Stimulated activated CD4-positive, alpha-beta T cell treated with anti-CD3 and anti-CD28 coated beads, Interleukin-15, amount 100 ng/mL, for 48 hours (primary cell): Measurements from ENCODE around the gene H19.

Source experiments
- DNase-seq, 2 donors: peaks; one replicate each; pipeline ENCODE4 v3.0.0-alpha.2; 2020; ENCODE audit warnings: low read depth in 2 of 2

Gene H19

DNA sequence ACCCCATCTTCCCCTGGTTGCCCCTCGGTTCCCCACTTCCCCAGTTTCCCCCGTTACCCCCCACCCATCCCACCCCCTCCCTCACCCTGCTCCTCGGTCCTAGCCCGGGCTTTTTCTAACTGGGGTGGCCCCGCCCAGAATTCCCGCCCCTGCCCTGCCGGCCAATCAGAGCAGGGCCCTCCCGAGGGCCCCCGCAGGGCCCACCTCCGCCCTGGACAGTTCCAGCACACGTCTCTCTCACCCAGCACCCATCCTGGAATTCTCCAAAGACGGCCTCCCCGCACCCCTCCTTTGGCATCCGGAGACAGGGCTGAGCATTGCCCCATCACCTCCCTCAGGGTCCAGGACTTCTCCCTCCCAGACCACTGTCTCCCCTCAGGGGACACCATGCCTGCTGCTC is at the start of gene H19:
Gene H19, minus strand, starts transcription at position 88 of the 400 bp plus-strand sequence.
- no peak for DNase-seq

- no peak for DNase-seq
These were observed 44.3 kb upstream of the H19 start for GRCh38 chr11:2041963-2042362.

GRCh38 chr11:2041153-2041552 is 43.5 kb upstream of the H19 start:
- no peak for DNase-seq

- DNase-seq, result no peak
These were observed 41.6 kb upstream of the H19 start for GRCh38 chr11:2039198-2039759.

DNA sequence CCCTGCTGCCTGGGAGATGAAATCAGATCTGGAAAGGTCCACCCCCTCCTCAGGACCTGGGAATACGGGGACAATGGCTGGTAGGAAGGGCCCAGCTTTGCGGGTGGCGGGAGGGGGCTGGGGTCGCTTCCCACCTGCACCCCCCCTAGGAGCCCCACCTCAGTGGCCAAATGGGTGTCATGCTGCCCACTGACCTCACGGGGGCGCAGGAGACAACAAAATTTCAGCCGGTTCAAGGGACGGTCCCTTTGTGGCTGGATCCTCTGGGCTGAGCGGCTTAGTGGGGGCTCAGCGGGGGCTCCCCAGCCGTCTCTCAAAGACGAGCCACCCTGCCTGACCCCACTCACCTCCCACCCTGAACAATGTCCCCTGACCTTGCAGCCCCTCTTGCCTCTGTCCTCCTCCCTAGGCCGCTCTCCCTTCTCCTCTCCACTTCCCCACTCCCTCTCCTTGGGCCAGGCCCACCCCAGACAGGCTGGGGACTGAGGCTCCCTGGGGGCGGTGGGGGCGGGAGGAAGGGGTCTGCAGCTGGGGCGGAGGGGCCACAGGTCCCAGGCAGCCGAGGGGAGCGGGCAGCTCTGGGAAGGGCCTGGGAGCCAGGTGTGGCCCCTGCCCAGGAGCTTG is 39.3 kb upstream of the H19 start:
- no peak for DNase-seq

GRCh38 chr11:2035382-2035781 is 37.7 kb upstream of the H19 start:
- no peak for DNase-seq

GRCh38 chr11:2031058-2031457 is 33.4 kb upstream of the H19 start:
- DNase-seq, result no peak

DNA sequence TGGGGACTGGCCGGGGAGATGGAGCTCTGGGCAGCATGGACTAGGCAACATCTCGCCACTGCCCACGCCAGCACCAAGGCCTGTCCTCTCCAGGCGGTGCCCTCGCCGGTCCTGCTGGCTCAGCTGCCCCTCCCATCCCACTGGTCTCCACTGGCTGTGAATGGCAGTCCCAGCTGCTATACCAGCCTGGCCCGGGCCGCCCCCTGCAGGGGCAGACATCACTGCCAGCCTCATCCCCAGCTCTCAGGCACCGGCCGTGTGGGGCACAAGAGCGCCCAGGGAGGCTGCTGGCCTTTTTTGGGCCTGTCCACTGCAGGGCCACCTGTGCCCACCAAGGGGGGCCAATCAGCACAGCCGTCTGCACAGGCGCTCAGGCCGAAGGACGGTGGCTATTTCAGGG is 30.1 kb upstream of the H19 start:
- no peak for DNase-seq

GRCh38 chr11:2015025-2015424 is 17.4 kb upstream of the H19 start:
- DNase-seq, result no peak

GRCh38 chr11:2012440-2012839 is 14.8 kb upstream of the H19 start:
- no peak for DNase-seq

DNA sequence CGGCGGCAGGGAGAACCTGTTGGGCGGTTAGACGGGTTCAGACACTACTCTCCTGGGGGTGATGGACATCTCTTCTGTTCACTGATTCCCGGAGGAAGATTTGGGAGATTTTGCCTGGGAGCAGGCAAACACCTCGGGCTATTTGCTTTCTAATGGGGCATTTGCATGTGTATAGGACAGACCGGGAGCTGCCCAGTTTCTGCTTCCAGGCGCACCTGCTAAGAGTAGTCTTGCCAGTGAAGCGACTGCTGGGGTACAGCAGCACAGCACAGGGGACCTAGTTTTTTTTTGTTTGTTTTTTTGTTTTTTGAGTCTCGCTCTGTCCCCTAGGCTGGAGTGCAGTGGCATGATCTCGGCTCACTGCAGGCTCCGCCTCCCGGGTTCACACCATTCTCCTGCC is 6.8 kb upstream of the H19 start:
- no peak for DNase-seq

DNA sequence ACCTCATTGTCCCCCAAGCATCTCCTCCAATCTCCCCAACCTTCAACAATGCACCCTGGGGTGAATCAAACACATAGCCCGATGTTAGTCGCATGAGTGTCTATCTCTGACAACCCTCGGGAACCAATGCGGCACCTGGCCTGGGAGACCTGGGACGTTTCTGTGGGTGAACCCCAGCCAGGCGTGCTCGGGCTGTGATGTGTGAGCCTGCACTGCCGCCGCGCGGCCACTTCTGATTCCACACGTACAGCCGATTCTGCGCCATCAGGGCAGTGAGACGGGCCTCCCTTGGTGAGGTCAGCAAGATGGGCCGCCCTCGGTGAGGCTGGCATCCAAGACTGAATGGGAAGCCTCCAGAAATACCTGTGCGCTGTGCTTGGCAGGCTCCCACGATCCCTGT is 5.2 kb upstream of the H19 start:
- no peak for DNase-seq

GRCh38 chr11:2002042-2002776 is 4.6 kb upstream of the H19 start:
- DNase-seq, result no peak

DNA sequence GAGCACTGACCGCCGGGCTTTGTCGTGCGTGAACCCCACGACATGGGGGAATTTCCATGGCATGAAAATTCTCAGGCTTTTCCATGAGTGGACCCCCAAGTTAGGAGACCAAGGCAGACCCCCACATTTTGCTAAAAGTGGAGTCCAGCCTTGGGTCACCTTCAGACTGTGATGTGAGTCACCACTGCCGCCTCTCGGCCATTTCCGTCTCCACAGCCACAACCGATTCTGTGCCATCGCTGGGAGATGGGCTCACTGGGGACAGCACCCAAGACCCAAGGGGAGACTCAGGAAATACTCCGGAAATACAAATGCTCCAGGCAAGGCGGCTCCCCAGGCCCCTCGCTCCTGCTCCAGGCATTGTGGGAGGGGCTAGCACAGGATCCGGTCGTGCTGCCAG is 1.2 kb upstream of the H19 start:
- no peak for DNase-seq

GRCh38 chr11:1998290-1998689 is 648 bp upstream of the H19 start:
- no peak for DNase-seq

DNA sequence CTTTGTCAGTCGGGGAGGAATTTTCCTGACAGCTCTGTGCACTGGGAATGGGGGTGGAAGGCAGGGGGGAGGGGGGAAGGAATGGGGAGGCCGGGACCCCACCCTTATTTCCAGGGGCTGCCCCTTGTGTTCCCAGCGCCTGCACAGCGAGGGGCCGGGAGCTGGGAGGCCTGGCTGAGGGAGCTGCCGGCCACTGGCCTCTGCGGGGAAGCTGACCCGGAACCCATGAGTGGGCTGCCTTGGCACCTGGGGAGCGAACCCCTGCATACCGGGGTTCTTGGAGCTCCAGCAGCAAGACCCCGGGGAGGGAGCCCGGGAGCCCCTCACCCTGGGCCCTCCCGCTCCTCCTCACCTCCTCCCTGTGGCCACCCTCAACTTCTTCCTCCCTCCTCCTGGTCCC is 3.5 kb downstream of the H19 start:
- no peak for DNase-seq

DNA sequence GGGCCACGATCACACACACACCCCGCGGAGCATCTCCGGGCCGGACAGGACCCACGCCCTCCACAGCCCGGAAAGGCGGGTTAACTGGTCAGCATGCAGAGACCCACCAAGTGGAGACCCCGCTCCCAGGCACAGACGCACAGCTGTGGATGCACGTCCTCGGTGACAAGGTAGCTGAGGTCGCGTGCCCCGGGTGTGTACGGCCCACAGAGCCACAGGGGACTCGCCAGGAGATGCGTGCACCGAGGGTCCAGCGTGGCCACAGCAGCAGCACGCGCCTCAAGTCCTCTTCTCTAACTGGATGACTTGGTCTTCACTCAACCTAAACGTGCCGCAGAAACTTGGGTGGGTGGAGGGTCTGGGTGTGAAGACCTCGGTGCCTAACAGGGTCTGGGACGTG is 5.5 kb downstream of the H19 start:
- DNase-seq, result no peak

DNA sequence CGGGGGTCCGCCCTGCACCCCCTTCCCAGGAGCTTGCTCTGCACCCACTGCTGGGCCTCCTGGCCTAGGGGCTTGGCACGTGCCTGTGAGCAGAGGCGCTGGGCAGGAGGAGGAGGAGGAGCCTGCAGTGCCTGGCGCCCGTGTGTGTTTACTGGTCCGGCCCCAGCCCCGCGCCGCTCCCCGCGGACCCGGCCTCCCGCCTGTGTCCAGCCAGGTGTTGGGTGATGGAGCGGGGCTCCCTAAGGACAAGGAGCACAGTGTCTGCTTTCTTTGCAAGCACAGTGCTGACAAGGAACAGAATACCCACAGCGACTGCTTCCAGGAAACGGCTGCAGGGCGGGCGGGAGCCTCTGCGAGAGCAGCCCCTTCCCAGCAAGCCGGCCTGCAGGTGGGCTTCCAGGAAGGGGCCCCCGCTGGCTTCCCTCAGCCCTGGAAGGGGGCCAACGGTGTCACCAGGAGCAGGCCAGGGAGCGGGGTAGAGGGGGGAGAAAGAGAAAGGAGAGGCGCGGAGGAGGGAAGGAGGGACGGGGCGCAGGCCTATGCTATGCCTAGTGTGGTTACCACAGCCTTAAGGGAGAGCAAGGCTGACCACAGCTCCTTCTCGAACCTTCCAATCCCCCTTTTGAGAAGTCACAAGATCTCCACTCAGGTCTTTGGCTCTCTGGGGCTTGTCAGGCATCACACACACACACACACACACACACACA is 6.6 kb downstream of the H19 start:
- DNase-seq, result no peak

DNA sequence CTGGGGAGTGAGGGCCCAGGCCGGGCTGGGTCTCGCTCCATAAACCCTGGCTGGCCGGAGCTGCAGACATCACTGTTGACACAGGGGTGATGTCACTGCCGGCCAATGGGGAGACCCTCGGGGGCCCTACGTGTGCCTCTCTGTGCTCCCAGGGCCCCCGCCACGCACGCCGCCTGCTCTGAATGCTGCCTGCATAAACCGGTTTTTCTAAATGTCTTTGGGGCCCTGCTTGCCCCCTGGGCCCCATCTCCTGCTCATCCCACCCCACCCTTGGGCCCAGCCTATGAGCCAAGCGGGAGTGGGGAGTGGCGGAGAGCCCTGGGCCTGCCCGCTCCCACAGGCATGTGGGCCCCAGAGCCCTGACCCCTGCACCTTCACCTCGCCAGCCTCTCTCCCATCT is 7.7 kb downstream of the H19 start:
- DNase-seq, result no peak

GRCh38 chr11:1988667-1989317 is 8.8 kb downstream of the H19 start:
- DNase-seq, result no peak

- no peak for DNase-seq
These were observed 9.5 kb downstream of the H19 start for GRCh38 chr11:1988174-1988573.

DNA sequence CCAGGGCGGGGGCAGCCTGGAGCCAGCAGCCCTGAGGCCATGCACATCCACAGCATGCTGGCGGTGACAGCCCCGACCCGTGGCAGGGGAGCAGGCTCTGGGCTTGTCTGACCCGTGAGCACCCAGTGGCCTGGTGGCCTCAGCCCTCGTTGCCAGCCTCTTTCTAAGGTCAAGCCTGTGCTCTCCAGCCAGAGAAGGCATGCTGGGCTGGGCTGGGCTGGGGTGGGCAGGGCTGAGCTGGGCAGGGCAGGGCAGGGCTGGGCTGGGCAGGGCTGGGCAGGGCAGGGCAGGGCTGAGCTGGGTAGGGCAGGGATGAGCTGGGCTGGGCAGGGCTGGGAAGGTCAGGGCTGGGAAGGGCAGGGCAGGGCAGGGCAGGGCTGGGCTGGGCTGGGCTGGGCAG is 10.6 kb downstream of the H19 start:
- DNase-seq, result no peak
